Thymus (tissue), 11 donors: ENCODE measurements around the gene EFCAB8. TPM values are rescaled to one million over a fixed set of nuclear protein-coding genes. Genes with fewer than 3 reads are reported as not detected.

Experiments
- DNase-seq, 9 donors: peaks; one replicate each; pipeline ENCODE4 v3.0.0-alpha.2; 2013; ENCODE audit warnings: low spot score in 9 of 9, low read depth in 6 of 9, missing footprints in 1 of 9
- H3K27ac ChIP-seq, 2 donors: one replicate each; pipeline ENCODE4 v1.5.1; 2013; ENCODE audit warnings: control low read depth in 1 of 2, low read depth in 1 of 2, low read length in 1 of 2, mild to moderate bottlenecking in 1 of 2, moderate library complexity in 1 of 2
- H3K27me3 ChIP-seq, 2 donors: one replicate each; pipeline ENCODE4 v1.5.1; 2013; ENCODE audit warnings: low read length in 1 of 2; ENCODE audit not compliant: control insufficient read depth in 2 of 2, insufficient read depth in 1 of 2
- H3K36me3 ChIP-seq, 2 donors: one replicate each; pipeline ENCODE4 v1.5.1; 2013; ENCODE audit warnings: low read length in 1 of 2, mild to moderate bottlenecking in 1 of 2, moderate library complexity in 1 of 2; ENCODE audit not compliant: control insufficient read depth in 2 of 2, insufficient read depth in 2 of 2
- H3K4me1 ChIP-seq, 2 donors: one replicate each; pipeline ENCODE4 v1.5.1; 2013; ENCODE audit warnings: low read length in 2 of 2; ENCODE audit not compliant: control insufficient read depth in 2 of 2, insufficient read depth in 2 of 2
- H3K4me3 ChIP-seq, 2 donors: one replicate each; pipeline ENCODE4 v1.5.1; 2013; ENCODE audit warnings: low read length in 2 of 2, control low read depth in 1 of 2, mild to moderate bottlenecking in 1 of 2
- H3K9me3 ChIP-seq, 2 donors: one replicate each; pipeline ENCODE4 v1.5.1; 2013; ENCODE audit warnings: low read length in 1 of 2, mild to moderate bottlenecking in 1 of 2; ENCODE audit not compliant: control insufficient read depth in 2 of 2, insufficient read depth in 1 of 2
- WGBS: extraction: QIAGEN DNeasy Blood & Tissue Kit; methylation state at CpG from one replicate; pipeline ENCODE4 v1.1.7; 2013; 5-methylcytosine and 5-hydroxymethylcytosine counted together
- polyA plus RNA-seq: library from polyadenylated mRNA; stranded (reverse); fragments of 200-250 nt; gene quantifications from one replicate; pipeline ENCODE4 v1.2.3, GENCODE V29; 2013
- total RNA-seq: library from RNA; stranded (reverse); fragments of 120-200 nt; gene quantifications from one replicate; pipeline ENCODE4 v1.2.4, GENCODE V29; 2013
- donor health status: healthy.

EFCAB8 gene
- total and polyA plus RNA-seq, 2 donors, result 0.33 to 0.46 TPM

DNA sequence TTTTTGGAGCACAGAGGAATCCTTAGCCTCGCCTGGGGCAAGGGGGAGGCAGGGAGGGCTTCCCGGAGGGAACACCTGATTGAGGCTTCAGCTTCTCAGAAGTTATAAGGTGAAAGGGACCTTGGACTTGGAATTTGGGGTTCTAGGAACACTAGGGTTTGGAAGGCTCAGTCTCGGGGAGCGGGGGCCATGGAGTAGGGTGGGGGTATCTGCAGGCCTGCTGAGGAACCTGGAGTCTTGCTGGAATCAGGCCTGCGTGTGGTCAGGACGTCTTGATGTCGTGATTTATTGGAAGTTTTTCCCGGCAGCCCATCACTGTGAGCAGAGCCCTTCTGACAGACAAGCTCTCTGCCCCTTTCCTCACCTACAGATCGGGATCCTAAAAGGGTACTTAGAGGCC lies 50.7 kb downstream of the EFCAB8 start:
- no peak for DNase-seq
- H3K27ac ChIP-seq, result no peak overlapping the region
- no peak overlapping the region for H3K4me3 ChIP-seq
- peaks cover 0 to 5% of the 10 kb centered on the region in 2 donors for H3K9me3 ChIP-seq
- peaks cover 0 to 17% of the 10 kb centered on the region in 2 donors for H3K4me1 ChIP-seq
- no peaks in the 10 kb centered on the region for H3K27me3 ChIP-seq
- no peaks in the 10 kb centered on the region for H3K36me3 ChIP-seq
- 98% methylated on average over 9 of the region's 9 CpGs for WGBS

DNA sequence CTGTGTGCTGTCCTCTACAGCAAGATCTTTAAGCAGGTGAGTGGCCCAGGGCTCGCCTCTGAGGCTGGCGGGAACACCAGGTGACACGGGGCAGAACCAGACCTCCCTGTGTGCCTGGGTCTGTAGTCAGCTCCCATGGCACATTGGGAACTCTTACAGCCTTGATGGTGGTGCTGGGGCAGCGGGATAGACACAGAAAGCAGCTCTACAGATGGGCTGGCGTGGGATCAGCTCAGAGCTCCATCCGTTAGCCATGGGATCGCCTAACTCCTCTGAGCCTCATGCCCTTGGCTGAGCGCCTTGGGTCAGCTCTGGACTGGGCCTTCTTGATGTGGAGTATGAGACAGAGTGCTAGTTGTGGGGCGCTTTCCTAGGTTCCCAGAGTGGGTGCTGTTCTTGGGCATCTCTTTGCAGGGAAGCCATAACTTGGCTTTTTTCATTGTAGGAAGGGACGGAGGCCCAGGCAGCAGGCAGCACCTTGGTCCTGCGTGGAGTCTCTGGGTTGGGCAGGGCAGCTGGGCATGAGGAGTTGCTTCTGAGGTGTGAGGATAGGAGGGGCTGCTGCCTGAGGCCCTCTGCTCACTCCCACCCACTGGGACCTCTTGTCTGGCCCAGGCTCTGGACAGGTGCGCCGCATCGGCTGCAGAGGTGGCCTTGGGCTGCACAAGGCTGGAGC lies 51.3 kb downstream of the EFCAB8 start:
- Histone ChIP-seq H3K4me3 (no peak overlapping the region), H3K36me3 (no peaks in the 10 kb centered on the region), H3K27me3 (no peaks in the 10 kb centered on the region), H3K27ac (no peak overlapping the region), H3K9me3 (peaks cover 0 to 5% of the 10 kb centered on the region in 2 donors), H3K4me1 (peaks cover 0 to 17% of the 10 kb centered on the region in 2 donors)
- 98% methylated on average over 14 of the region's 14 CpGs for WGBS
- no peak for DNase-seq

DNA sequence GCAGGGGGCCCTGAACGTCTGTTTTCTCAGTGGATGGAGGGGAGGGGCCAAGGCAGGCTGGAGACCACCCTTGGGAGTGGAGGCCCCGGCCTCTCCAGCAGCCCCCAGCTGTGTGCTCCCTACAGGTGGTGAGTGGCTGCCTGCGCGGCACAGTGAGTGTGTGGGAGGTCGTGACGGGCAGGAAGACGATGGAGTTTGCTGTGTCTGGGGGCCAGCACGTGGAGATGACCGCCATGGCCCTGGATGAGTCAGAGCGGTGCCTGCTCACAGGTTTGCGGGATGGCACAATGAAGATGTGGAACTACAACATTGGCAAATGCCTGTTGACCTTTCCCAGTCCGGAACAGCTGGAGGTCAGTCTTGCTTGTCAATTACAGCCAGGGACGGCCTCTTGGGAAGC lies 52.6 kb downstream of the EFCAB8 start:
- Histone ChIP-seq H3K4me3 (no peak overlapping the region), H3K27ac (no peak overlapping the region), H3K4me1 (peaks cover 0 to 10% of the 10 kb centered on the region in 2 donors), H3K9me3 (peaks cover 0 to 14% of the 10 kb centered on the region in 2 donors), H3K27me3 (no peaks in the 10 kb centered on the region), H3K36me3 (no peaks in the 10 kb centered on the region)
- DNase-seq, result no peak
- 95% methylated on average over 13 of the region's 13 CpGs for WGBS

DNA sequence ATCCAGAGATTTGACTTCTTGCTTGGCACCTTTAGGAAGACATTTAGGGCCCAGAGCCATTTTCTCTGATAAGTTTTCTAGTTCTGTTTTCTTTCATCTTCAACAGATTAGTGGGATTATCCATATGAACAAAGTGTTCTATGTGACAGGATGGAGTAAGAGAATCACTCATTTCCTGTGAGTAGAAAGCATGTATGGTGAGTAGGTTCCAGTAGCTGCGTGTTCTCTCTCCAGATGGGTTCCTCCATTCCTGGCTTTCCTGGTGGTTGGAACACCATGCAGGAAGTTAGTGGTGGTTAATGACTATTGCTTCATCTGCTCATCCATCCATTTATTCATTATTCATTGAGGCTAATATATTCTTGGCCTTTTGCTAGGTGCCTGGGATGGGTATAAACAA lies 54.0 kb downstream of the EFCAB8 start:
- Histone ChIP-seq H3K4me1 (peaks cover 0 to 6% of the 10 kb centered on the region in 2 donors), H3K36me3 (no peaks in the 10 kb centered on the region), H3K27ac (no peak overlapping the region), H3K27me3 (no peaks in the 10 kb centered on the region), H3K4me3 (no peak overlapping the region), H3K9me3 (peaks cover 0 to 14% of the 10 kb centered on the region in 2 donors)
- 100% methylated on average over 1 of the region's 1 CpG for WGBS
- no peak for DNase-seq

DNA sequence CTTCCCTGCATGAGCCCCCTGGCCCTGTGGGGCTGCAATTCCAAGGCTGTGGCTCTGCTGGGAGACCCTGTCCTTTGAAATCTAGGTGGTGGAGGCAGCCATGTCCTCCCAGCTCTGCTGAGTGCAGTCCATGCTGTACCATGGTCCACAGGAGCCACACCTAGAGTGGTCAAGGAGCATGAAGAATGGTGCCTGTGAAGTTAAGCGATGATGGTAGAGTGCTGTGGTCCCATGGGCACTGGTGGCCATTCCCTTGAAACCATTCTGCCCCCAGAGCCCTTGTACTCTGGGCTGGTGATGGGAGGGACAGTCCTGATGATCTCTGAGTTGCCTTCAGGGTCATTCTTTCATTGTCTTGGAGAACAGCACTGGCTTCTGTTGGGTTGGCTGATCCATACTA lies 55.3 kb downstream of the EFCAB8 start:
- Histone ChIP-seq H3K36me3 (no peaks in the 10 kb centered on the region), H3K4me1 (no peaks in the 10 kb centered on the region), H3K9me3 (peaks cover 0 to 14% of the 10 kb centered on the region in 2 donors), H3K27ac (no peak overlapping the region), H3K4me3 (no peak overlapping the region), H3K27me3 (no peaks in the 10 kb centered on the region)
- WGBS, result 97% methylated on average over 1 of the region's 1 CpG
- no peak for DNase-seq

DNA sequence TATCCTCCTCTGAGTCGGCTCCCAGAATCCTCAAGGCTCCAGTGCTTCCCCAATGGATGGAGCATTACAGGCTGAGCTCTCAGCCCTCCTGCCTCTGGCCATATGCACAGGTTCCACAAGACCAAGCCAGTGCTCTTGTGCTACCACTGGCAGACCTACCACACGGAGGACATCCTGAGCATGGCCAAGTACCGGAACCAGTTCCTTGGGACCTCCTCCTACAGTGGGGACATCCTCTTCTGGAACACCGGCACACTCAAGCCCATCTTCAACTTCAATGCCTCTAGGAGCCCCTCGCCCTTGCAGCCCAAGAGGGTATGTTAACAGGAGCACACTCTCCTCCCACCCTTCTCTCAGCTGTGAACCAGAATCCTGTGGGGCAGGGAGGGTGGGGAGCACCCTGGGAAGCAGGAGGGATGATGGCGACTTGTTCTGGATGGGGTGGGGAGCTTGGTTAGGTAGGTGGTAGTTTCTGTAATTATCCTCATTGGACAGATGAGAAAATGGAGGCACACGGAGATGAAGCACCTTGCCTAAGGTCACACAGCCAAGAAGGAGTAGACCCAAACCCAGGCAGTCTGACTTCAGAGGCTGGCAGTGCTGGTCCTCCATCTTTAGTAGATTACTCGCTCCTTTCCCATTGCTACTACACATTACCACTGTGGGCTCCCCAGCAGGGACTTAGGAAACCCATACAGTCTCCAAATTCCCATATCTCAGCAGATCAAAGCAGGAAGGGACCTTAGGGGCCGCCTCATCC lies 58.6 kb downstream of the EFCAB8 start:
- no peak for DNase-seq
- Histone ChIP-seq H3K27ac (no peak overlapping the region), H3K4me3 (no peak overlapping the region), H3K9me3 (peaks cover 0 to 14% of the 10 kb centered on the region in 2 donors), H3K36me3 (no peaks in the 10 kb centered on the region), H3K4me1 (no peaks in the 10 kb centered on the region), H3K27me3 (no peaks in the 10 kb centered on the region)
- WGBS, result 86% methylated on average over 9 of the region's 9 CpGs

DNA sequence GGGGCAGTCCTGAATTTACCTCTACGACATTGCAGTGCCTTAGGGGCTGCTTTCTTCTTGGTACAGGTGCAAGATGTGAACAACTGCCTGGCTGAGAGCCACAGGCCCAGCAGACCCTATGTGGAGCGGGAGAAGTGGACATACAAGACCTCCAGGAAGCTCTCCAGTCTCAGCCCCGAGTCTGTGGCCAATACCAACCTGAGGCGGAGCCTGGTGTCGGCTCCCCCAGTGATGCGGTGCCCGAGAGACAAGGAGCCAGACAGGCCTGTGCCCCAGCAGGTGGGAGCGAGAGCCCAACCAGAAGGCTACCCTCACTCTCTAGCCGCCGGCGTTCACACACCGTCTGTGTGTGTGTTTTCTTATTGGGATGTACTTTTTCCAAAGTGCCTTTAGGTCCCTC lies 59.6 kb downstream of the EFCAB8 start:
- DNase-seq, result no peak
- no peaks in the 10 kb centered on the region for H3K36me3 ChIP-seq
- no peak overlapping the region for H3K4me3 ChIP-seq
- peaks cover 0 to 14% of the 10 kb centered on the region in 2 donors for H3K9me3 ChIP-seq
- 92% methylated on average over 12 of the region's 12 CpGs for WGBS
- H3K4me1 ChIP-seq, result no peaks in the 10 kb centered on the region
- no peaks in the 10 kb centered on the region for H3K27me3 ChIP-seq
- no peak overlapping the region for H3K27ac ChIP-seq

DNA sequence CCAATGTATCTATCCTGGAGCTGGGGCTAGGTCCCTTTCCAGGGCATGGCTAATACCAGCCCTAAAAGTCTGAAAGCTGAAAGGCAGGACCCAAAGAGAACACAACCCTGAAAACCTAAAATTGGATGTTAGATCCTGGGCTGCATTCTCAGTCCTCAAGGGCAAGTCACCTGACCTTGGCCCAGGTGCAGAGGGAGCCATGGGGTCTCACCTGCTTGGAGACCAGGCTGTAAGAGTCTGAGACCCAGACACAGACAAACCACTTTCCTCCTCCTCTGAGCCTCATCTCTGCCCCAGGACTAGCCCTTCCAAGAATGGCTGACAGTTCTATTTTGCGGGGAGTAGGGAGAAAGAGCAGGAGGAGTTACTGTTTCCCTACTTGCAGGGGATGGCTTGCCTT lies 60.0 kb downstream of the EFCAB8 start:
- WGBS, result 98% methylated on average over 1 of the region's 1 CpG
- Histone ChIP-seq H3K27ac (no peak overlapping the region), H3K4me3 (no peak overlapping the region), H3K9me3 (peaks cover 0 to 13% of the 10 kb centered on the region in 2 donors), H3K36me3 (no peaks in the 10 kb centered on the region), H3K4me1 (no peaks in the 10 kb centered on the region), H3K27me3 (no peaks in the 10 kb centered on the region)
- no peak for DNase-seq

DNA sequence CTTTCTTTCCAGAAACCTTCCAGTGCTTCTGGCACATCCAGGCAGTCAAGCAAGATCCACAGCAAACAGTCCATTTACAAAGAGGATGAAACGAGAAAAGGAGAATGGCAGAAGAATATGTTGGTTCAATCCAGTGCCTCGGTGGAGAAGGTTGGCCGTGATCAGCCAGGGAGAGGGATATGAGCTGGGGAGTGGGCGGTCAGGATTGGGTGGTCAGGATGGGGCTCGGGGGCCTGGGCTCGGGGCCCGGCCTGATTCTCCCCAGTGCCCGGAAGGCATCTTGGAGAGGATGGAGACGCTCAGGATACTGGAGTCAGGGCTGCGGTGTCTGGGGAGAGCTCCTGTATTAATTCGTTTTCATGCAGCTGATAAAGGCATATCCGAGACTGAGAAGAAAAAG lies 61.3 kb downstream of the EFCAB8 start:
- no peak overlapping the region for H3K27ac ChIP-seq

More for the DNA sequence above, 61.3 kb downstream of the EFCAB8 start:
- DNase-seq, result no peak
- Histone ChIP-seq H3K9me3 (peaks cover 0 to 9% of the 10 kb centered on the region in 2 donors), H3K36me3 (no peaks in the 10 kb centered on the region), H3K4me3 (no peak overlapping the region), H3K4me1 (no peaks in the 10 kb centered on the region), H3K27me3 (no peaks in the 10 kb centered on the region)
- WGBS, result 97% methylated on average over 12 of the region's 12 CpGs
